ENCODE results near the gene GRIN1.

The GRIN1 gene

GRCh38 chr9:137148242-137148641 lies 9.3 kb downstream of the GRIN1 start:
- no peak for DNase-seq (ENCODE audit: low read depth in 2 of 2)

- no peak for DNase-seq (ENCODE audit: low read depth in 2 of 2)
Measured at GRCh38 chr9:137148661-137149060, 9.7 kb downstream of the GRIN1 start.

- no peak for DNase-seq (ENCODE audit: low read depth in 2 of 2)
Measured at GRCh38 chr9:137149363-137149762, 10.4 kb downstream of the GRIN1 start.

- DNase-seq (ENCODE audit: low read depth in 2 of 2), result no peak
Measured at GRCh38 chr9:137149942-137150616, 11.1 kb downstream of the GRIN1 start.

- DNase-seq (ENCODE audit: low read depth in 2 of 2), result no peak
Measured at GRCh38 chr9:137150617-137151457, 11.9 kb downstream of the GRIN1 start.

GRCh38 chr9:137152844-137153405 lies 14.0 kb downstream of the GRIN1 start:
- DNase-seq (ENCODE audit: low read depth in 2 of 2), result no peak

- peak in 1 of 2 experiments; percentile 6 for DNase-seq (ENCODE audit: low read depth in 2 of 2)
Measured at GRCh38 chr9:137156567-137157375, 17.8 kb downstream of the GRIN1 start.

GRCh38 chr9:137157618-137158415 lies 18.9 kb downstream of the GRIN1 start:
- no peak for DNase-seq (ENCODE audit: low read depth in 2 of 2)

- DNase-seq (ENCODE audit: low read depth in 2 of 2), result no peak
Measured at GRCh38 chr9:137158625-137159024, 19.7 kb downstream of the GRIN1 start.

GRCh38 chr9:137159105-137160053 lies 20.4 kb downstream of the GRIN1 start:
- DNase-seq (ENCODE audit: low read depth in 2 of 2), result no peak

GRCh38 chr9:137160054-137160425 lies 21.1 kb downstream of the GRIN1 start:
- DNase-seq (ENCODE audit: low read depth in 2 of 2), result no peak

- DNase-seq (ENCODE audit: low read depth in 2 of 2), result no peak
Measured at GRCh38 chr9:137160716-137161557, 22.0 kb downstream of the GRIN1 start.

- no peak for DNase-seq (ENCODE audit: low read depth in 2 of 2)
Measured at GRCh38 chr9:137161558-137162486, 22.9 kb downstream of the GRIN1 start.

- DNase-seq (ENCODE audit: low read depth in 2 of 2), result no peak
Measured at GRCh38 chr9:137162505-137163364, 23.8 kb downstream of the GRIN1 start.

GRCh38 chr9:137163365-137163715 lies 24.4 kb downstream of the GRIN1 start:
- no peak for DNase-seq (ENCODE audit: low read depth in 2 of 2)

GRCh38 chr9:137163805-137164204 lies 24.9 kb downstream of the GRIN1 start:
- DNase-seq (ENCODE audit: low read depth in 2 of 2), result no peak
